Sciatic nerve (tissue), 2 donors: Measurements from ENCODE around the gene DNAI2. TPM values are rescaled to one million over a fixed set of nuclear protein-coding genes. Genes with fewer than 3 reads are reported as not detected.
A peak's percentile ranks its signal among the peaks of the same experiment; 100 is the strongest.
"Not testable (repeated sequence)": the region's sequence is repeated elsewhere in the genome, so short reads cannot be mapped to it uniquely, and the experiment has no call there.

Source experiments
- ATAC-seq: fragments of 200-7000 bp; cut with Tn5 transposase; one replicate; pipeline ENCODE4 v1.9.1; 2020; ENCODE audit warnings: mild to moderate bottlenecking, moderate library complexity
- DNase-seq: peaks from one replicate; pipeline ENCODE4 v3.0.0-alpha.2; 2020; ENCODE audit warnings: low spot score
- intact Hi-C: fragments of 100-400 bp; cut with DNase I; formaldehyde crosslinking; loops from one replicate; pipeline ENCODE4 v1.14.2; 2022
- total RNA-seq: library from RNA; stranded (reverse); fragmentation: NEBNext Ultra II Directional; extraction: Animal tissue kit (Norgen Biotek cat#: 25700); gene quantifications from one replicate; pipeline ENCODE4 v1.2.1, GENCODE V29; 2021
- donor health status: DM: no; HTN: no; CAD: no.
- donor health status: DM: no; HTN: no; CAD: no.

Gene DNAI2
- total RNA-seq, 1 donor from 2014 or later: not detected

GRCh38 chr17:74244128-74244527 lies 29.9 kb upstream of the DNAI2 start:
- DNase-seq (no peak), ATAC-seq (no peak)
- intact Hi-C loops: no loop called here

GRCh38 chr17:74244548-74244947 lies 29.5 kb upstream of the DNAI2 start:
- intact Hi-C loops: no loop called here
- DNase-seq (no peak), ATAC-seq (no peak)

- peak; percentile 16 for ATAC-seq
- intact Hi-C loops: no loop called here
- DNase-seq: peak; percentile 71
Measured at GRCh38 chr17:74245145-74245831, 28.7 kb upstream of the DNAI2 start.

GRCh38 chr17:74245871-74246270 lies 28.2 kb upstream of the DNAI2 start:
- intact Hi-C loops: no loop called here
- peak; percentile 32 for ATAC-seq
- no peak for DNase-seq

GRCh38 chr17:74249590-74250270 lies 24.3 kb upstream of the DNAI2 start:
- ATAC-seq (no peak), DNase-seq (no peak)
- intact Hi-C loops: no loop called here

GRCh38 chr17:74250324-74250995 lies 23.6 kb upstream of the DNAI2 start:
- intact Hi-C loops: no loop called here
- DNase-seq: no peak
- no peak for ATAC-seq

- ATAC-seq (no peak), DNase-seq (no peak)
- intact Hi-C loops: no loop called here
Measured at GRCh38 chr17:74251051-74251450, 23.0 kb upstream of the DNAI2 start.

GRCh38 chr17:74251569-74251968 lies 22.5 kb upstream of the DNAI2 start:
- ATAC-seq: no peak
- intact Hi-C loops: no loop called here
- no peak for DNase-seq

GRCh38 chr17:74252211-74252610 lies 21.8 kb upstream of the DNAI2 start:
- ATAC-seq (no peak), DNase-seq (no peak)
- intact Hi-C loops: no loop called here

GRCh38 chr17:74253036-74253435 lies 21.0 kb upstream of the DNAI2 start:
- no peak for ATAC-seq
- intact Hi-C loops: no loop called here
- DNase-seq: no peak

- no peak for ATAC-seq
Measured at GRCh38 chr17:74257311-74257710, 16.7 kb upstream of the DNAI2 start.

GRCh38 chr17:74259667-74260524 lies 14.1 kb upstream of the DNAI2 start:
- no peak for ATAC-seq
- intact Hi-C loops: loop anchor here (5.0 kb wide), 1 partner anchor 1648 kb away; no protein-coding TSS in a partner anchor
- DNase-seq: no peak

More at GRCh38 chr17:74257311-74257710, 16.7 kb upstream of the DNAI2 start:
- intact Hi-C loops: loop anchor here (5.0 kb wide), 1 partner anchor 1645 kb away; no protein-coding TSS in a partner anchor
- DNase-seq: no peak

GRCh38 chr17:74260525-74260850 lies 13.5 kb upstream of the DNAI2 start:
- intact Hi-C loops: no loop called here
- no peak for DNase-seq
- no peak for ATAC-seq

GRCh38 chr17:74262601-74263000 lies 11.4 kb upstream of the DNAI2 start:
- no peak for ATAC-seq
- DNase-seq: no peak
- intact Hi-C loops: no loop called here

GRCh38 chr17:74267054-74267453 lies 7.0 kb upstream of the DNAI2 start:
- ATAC-seq, DNase-seq, intact Hi-C loops: not testable (repeated sequence)

GRCh38 chr17:74267579-74267978 lies 6.5 kb upstream of the DNAI2 start:
- intact Hi-C loops: no loop called here
- no peak for DNase-seq
- no peak for ATAC-seq

- DNase-seq (no peak), ATAC-seq (no peak)
- intact Hi-C loops: no loop called here
Measured at GRCh38 chr17:74267987-74268499, 6.0 kb upstream of the DNAI2 start.

GRCh38 chr17:74268558-74268957 lies 5.5 kb upstream of the DNAI2 start:
- intact Hi-C loops: no loop called here
- DNase-seq (no peak), ATAC-seq (no peak)

GRCh38 chr17:74270333-74270732 lies 3.7 kb upstream of the DNAI2 start:
- ATAC-seq (no peak), DNase-seq (no peak)
- intact Hi-C loops: no loop called here
